HG03342 (cell line): Measurements from ENCODE around the gene TRMT61A.

Source experiments
- ATAC-seq: cut with Tn5 transposase; IDR thresholded peaks from one replicate; pipeline ENCODE4 v1.9.1; 2021; ENCODE audit warnings: mild to moderate bottlenecking, moderate library complexity; ENCODE audit not compliant: unreplicated experiment

The TRMT61A gene

GRCh38 chr14:103528587-103529382, at the start of gene TRMT61A:
TRMT61A (plus strand) TSS chr14:103529196; CDS start chr14:103529979, 783 bp downstream.
- ATAC-seq: no peak

- no peak for ATAC-seq
Measured at GRCh38 chr14:103480595-103480994, 48.4 kb upstream of the TRMT61A start.

DNA sequence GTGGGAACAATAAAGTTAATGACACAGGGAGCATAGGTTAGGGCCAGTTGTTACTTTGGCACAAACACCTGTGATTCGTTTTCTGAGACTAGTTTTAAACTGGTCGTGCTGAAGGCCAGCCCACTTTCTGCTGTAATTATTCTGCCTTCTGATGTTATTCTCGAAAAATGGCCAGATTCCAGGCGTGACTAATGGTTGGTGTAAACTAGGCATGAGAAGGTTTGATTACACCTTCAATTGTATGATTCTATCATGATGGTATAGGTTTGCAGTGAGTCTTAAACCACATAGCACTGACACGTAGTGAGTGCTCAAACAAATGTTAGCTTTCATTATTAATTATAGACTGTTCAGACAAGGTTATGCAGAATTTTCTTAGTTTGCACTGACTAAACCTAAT, 45.4 kb upstream of the TRMT61A start:
- no peak for ATAC-seq

DNA sequence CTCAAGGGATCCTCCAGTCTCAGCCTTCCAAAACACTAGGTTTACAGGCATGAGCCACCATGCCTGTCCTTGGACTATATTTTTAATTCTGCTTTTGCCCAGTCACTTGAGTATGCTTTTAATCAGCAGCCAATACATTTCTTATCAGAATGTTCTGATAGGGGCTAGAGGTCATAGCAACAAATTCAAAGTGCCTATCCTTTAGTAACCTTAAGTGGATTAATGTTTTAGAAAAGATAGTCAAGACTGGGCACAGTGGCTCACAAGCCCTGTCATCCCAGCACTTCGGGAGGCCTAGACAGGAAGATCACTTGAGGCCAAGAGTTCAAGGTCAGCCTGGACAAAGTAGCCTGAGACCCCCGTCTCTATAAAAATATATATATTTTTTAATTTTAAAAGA, 43.5 kb upstream of the TRMT61A start:
- ATAC-seq: no peak

DNA sequence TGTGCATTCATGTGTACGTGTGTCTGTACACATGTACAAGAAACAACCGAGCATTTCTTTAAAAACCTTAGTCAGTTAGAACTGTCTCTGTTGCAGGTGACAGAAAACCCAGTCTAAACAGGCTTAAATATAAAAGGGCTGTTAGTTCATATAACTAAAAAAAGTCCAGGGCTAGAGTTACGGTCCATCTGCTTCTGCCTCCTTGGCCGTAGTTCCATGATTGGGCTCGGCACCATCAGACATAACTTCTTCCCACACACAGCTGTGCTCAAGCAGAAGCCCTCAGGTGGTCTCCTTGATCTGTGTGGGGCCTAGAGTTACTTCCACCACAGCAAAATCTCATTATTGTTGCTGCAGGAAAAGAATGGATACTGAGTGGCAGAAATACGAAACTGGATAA, 40.9 kb upstream of the TRMT61A start:
- ATAC-seq: no peak

- ATAC-seq: no peak
Measured at GRCh38 chr14:103488960-103489359, 40.0 kb upstream of the TRMT61A start.

GRCh38 chr14:103489621-103490020, 39.4 kb upstream of the TRMT61A start:
- no peak for ATAC-seq

DNA sequence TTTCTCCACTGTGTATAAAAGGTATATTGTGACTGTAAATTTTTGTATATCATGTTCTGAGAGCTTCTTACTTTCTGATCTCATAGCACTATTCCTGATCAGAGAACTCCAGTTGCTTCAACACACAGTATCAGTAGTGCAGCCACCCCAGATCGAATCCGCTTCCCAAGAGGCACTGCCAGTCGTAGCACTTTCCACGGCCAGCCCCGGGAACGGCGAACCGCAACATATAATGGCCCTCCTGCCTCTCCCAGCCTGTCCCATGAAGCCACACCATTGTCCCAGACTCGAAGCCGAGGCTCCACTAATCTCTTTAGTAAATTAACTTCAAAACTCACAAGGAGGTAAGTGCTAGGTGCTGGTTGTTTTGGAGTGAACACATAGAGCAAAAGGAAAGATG, 37.3 kb upstream of the TRMT61A start:
- no peak for ATAC-seq

- no peak for ATAC-seq
Measured at GRCh38 chr14:103492156-103492925, 36.7 kb upstream of the TRMT61A start.

DNA sequence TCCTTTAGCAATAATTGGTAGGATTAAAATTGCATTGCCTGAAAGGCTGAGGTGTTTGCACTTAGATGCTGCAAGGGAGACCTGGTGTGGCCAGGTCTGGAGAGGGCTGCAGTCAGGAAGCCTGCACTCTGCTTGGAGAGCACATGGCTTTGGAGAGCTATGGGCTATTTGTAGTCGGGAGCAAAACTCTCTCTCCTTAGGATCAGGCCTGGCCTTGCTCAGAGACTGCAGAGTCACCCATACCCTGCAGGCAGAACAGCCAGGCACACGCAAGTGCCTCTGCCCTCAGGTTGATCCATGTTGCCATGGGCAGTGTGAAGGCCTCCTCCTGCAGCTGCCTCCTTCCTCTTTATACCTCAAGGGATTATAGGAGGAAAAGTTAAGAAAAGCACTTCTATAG, 33.1 kb upstream of the TRMT61A start:
- no peak for ATAC-seq

GRCh38 chr14:103496776-103497175, 32.2 kb upstream of the TRMT61A start:
- ATAC-seq: no peak

DNA sequence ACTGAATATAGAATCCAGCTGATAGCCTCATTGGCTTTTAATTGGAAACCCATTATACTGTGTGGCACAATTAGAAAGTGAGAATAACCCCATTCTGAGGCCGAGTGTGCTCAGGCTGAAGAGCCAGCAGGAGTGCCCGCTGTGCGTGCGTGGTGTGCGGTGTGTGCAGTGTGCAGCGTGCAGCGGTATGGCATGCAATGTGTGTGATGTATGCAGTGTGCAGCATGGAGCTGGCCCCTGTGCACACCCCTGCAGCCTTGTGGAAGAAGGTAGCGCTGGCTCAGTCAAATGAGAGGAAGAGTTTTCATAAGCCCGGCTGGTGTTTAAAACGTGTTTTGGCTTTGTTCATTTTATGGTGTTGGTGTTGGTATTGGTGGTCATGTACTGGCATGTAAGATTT, 29.3 kb upstream of the TRMT61A start:
- no peak for ATAC-seq

GRCh38 chr14:103500148-103500990, 28.6 kb upstream of the TRMT61A start:
- ATAC-seq: no peak

GRCh38 chr14:103501041-103501870, 27.7 kb upstream of the TRMT61A start:
- no peak for ATAC-seq

- ATAC-seq: no peak
Measured at GRCh38 chr14:103501921-103502669, 26.9 kb upstream of the TRMT61A start.

DNA sequence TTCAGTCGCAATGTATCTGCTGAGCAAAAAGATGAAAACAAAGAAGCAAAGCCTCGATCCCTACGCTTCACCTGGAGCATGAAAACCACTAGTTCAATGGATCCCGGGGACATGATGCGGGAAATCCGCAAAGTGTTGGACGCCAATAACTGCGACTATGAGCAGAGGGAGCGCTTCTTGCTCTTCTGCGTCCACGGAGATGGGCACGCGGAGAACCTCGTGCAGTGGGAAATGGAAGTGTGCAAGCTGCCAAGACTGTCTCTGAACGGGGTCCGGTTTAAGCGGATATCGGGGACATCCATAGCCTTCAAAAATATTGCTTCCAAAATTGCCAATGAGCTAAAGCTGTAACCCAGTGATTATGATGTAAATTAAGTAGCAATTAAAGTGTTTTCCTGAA, 26.1 kb upstream of the TRMT61A start:
- no peak for ATAC-seq

GRCh38 chr14:103503296-103503695, 25.7 kb upstream of the TRMT61A start:
- no peak for ATAC-seq

- ATAC-seq: no peak
Measured at GRCh38 chr14:103504991-103505565, 23.9 kb upstream of the TRMT61A start.

- ATAC-seq: no peak
Measured at GRCh38 chr14:103507751-103508150, 21.2 kb upstream of the TRMT61A start.
